GM19452 (cell line): ENCODE measurements around the gene CPB2.

Source experiments
- ATAC-seq: cut with Tn5 transposase; IDR thresholded peaks from one replicate; pipeline ENCODE4 v1.9.1; 2021; ENCODE audit not compliant: unreplicated experiment

CPB2 gene

DNA sequence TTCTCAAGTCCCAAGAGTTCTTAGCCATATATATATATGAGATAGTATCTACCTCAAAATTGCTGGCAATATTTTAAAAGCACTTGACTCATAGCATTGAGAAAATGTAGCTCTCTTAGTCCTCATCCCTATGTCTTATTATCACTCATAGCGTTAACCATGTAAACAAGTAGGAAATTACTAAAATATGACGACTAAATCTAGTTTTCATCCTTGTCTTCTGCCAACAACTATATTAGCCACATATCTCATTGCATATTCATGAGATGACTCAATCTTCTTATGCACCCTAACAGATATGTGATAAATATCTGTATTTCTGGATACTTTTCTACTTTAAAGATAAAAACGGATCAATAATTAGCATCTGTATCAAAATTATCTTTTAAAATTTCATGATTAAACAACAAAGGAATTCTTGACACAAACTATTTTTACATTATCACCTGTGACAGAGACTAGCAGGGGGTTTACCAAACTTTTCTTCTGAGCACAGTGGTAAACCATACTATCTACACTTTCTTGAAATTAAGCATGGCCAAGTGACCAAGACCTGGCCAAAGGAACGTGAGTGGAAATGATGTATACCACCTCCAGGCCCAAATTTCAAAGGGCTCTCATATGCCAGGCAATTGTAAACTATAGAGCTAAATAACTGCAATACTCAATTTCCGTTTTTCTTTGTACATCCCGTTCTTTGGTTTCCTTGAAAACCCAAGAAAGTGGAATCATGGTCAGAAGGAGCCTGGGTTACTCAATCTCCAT lies 98.0 kb downstream of the CPB2 start:
- ATAC-seq, result no peak

DNA sequence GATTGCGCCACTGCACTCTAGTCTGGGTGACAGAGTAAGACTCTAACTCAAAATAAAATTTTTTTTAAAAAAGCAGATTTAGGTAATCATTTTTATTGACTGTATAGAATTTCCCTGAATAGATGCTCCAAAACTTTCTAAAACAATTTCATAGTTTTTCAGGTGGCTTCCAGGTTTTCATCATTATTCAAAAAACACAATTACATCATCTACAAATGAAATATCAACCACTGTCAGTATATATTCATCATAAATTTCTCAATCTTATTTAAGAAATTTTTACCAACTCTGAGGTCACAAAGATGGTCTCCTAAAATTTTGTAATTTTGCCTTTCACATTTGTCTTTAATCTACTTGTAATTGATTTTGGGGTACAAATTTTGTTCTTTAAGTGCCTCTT lies 100.3 kb downstream of the CPB2 start:
- no peak for ATAC-seq
